DND-41 (cell line): ENCODE measurements around the gene VPS13A.

ENCODE experiments used
- EZH2 ChIP-seq: IDR thresholded peaks from 3 replicates; pipeline ENCODE4 v1.6.1; 2012; ENCODE audit warnings: borderline replicate concordance, low read depth, mild to moderate bottlenecking, moderate library complexity, low read length, inconsistent platforms; ENCODE audit not compliant: severe bottlenecking
- TF ChIP-seq, protein P1 (sequence below): IDR thresholded peaks from 2 replicates; pipeline ENCODE4 v1.5.1; 2012; ENCODE audit warnings: borderline replicate concordance, low read length, moderate library complexity, mild to moderate bottlenecking; ENCODE audit not compliant: poor library complexity, severe bottlenecking; ENCODE audit errors: extremely low read depth

GRCh38 chr9:77426712-77427111 is 249.4 kb downstream of the VPS13A start:
- TF ChIP-seq, protein P1, sequence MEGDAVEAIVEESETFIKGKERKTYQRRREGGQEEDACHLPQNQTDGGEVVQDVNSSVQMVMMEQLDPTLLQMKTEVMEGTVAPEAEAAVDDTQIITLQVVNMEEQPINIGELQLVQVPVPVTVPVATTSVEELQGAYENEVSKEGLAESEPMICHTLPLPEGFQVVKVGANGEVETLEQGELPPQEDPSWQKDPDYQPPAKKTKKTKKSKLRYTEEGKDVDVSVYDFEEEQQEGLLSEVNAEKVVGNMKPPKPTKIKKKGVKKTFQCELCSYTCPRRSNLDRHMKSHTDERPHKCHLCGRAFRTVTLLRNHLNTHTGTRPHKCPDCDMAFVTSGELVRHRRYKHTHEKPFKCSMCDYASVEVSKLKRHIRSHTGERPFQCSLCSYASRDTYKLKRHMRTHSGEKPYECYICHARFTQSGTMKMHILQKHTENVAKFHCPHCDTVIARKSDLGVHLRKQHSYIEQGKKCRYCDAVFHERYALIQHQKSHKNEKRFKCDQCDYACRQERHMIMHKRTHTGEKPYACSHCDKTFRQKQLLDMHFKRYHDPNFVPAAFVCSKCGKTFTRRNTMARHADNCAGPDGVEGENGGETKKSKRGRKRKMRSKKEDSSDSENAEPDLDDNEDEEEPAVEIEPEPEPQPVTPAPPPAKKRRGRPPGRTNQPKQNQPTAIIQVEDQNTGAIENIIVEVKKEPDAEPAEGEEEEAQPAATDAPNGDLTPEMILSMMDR, result no peak
- TF ChIP-seq EZH2, result no peak
